Sigmoid colon (tissue), 4 donors: ENCODE results near the gene ATOH8.

Source experiments
- EP300 ChIP-seq, 4 donors: sonication (generic); formaldehyde crosslinking; IDR thresholded peaks; one replicate each; pipeline ENCODE4 v1.6.1; 2017; ENCODE audit warnings: antibody characterized with exemption in 4 of 4
- POLR2A ChIP-seq, 2 donors: fragments of 450-650 bp; IDR thresholded peaks; one replicate each; pipeline ENCODE4 v1.6.1; 2016; ENCODE audit warnings: antibody characterized with exemption in 2 of 2, mild to moderate bottlenecking in 2 of 2, moderate library complexity in 2 of 2
- POLR2AphosphoS5 ChIP-seq, 4 donors: sonication (generic); formaldehyde crosslinking; IDR thresholded peaks; one replicate each; pipeline ENCODE4 v1.6.1; 2017; ENCODE audit warnings: antibody characterized with exemption in 4 of 4
- TF ChIP-seq, protein P1 (sequence below), 4 experiments: fragments of 450-650 bp in 3 of 4; fragments of 200-600 bp in 1 of 4; IDR thresholded peaks; one replicate each; pipeline ENCODE4 v1.5.1; 2016 to 2019; ENCODE audit warnings: antibody characterized with exemption in 4 of 4, mild to moderate bottlenecking in 3 of 4, moderate library complexity in 2 of 4

DNA sequence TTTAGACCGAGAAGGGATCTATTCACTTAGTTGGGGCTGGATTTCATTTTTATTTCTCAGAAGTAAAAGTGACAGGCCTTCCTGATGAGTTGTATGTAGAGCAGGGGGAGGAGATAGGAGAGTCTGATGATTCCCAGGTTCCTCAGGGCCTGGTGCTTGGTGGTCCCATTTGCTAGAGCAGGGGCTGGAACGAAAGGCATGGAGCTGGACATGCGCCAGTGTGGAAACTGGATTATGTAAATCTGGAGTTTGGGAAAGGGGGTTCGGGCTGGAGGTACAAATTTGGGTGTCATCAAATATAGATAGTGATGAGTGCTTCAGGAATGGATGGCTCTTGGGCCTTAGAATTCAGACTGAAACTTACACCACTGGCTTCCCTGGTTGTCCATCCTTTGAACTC lies 32.1 kb upstream of the ATOH8 start:
- TF ChIP-seq, protein P1, sequence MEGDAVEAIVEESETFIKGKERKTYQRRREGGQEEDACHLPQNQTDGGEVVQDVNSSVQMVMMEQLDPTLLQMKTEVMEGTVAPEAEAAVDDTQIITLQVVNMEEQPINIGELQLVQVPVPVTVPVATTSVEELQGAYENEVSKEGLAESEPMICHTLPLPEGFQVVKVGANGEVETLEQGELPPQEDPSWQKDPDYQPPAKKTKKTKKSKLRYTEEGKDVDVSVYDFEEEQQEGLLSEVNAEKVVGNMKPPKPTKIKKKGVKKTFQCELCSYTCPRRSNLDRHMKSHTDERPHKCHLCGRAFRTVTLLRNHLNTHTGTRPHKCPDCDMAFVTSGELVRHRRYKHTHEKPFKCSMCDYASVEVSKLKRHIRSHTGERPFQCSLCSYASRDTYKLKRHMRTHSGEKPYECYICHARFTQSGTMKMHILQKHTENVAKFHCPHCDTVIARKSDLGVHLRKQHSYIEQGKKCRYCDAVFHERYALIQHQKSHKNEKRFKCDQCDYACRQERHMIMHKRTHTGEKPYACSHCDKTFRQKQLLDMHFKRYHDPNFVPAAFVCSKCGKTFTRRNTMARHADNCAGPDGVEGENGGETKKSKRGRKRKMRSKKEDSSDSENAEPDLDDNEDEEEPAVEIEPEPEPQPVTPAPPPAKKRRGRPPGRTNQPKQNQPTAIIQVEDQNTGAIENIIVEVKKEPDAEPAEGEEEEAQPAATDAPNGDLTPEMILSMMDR (IDR thresholded peaks at IDR 0.05): no peak
- TF ChIP-seq POLR2AphosphoS5 (IDR thresholded peaks at IDR 0.05) (no peak), POLR2A (IDR thresholded peaks at IDR 0.05) (no peak), EP300 (IDR thresholded peaks at IDR 0.05) (no peak)
